GM10266 (cell line): ENCODE measurements around the gene KLF2.

Experiments used
- DNase-seq: peaks from one replicate; pipeline ENCODE4 v3.0.0; 2012; ENCODE audit errors: extremely low spot score
- CTCF ChIP-seq: IDR thresholded peaks from 2 replicates; pipeline ENCODE4 v1.5.1; 2012; ENCODE audit warnings: mild to moderate bottlenecking, low read depth; ENCODE audit not compliant: control insufficient read depth, insufficient read depth; ENCODE audit errors: missing control alignments

The KLF2 gene

GRCh38 chr19:16370641-16371391, 46.2 kb downstream of the KLF2 start:
- DNase-seq = no peak

GRCh38 chr19:16371540-16371986, 46.9 kb downstream of the KLF2 start:
- no peak for TF ChIP-seq CTCF
- DNase-seq = peak; percentile 72

More at GRCh38 chr19:16370641-16371391, 46.2 kb downstream of the KLF2 start:
- TF ChIP-seq CTCF = no peak

- no peak for DNase-seq
- no peak for TF ChIP-seq CTCF
Observed at GRCh38 chr19:16372065-16372915, 47.7 kb downstream of the KLF2 start.

- TF ChIP-seq CTCF = no peak
- no peak for DNase-seq
Observed at GRCh38 chr19:16373079-16373478, 48.5 kb downstream of the KLF2 start.

- no peak for DNase-seq
- TF ChIP-seq CTCF = no peak
Observed at GRCh38 chr19:16373532-16373931, 48.9 kb downstream of the KLF2 start.

- TF ChIP-seq CTCF = no peak
- no peak for DNase-seq
Observed at GRCh38 chr19:16373989-16374388, 49.4 kb downstream of the KLF2 start.

GRCh38 chr19:16374436-16374835, 49.8 kb downstream of the KLF2 start:
- DNase-seq = no peak
- TF ChIP-seq CTCF = no peak
